ENCODE results near the gene RPS8. TPM values are rescaled to one million over a fixed set of nuclear protein-coding genes. Genes with fewer than 3 reads are reported as not detected.
A peak's percentile ranks its signal among the peaks of the same experiment; 100 is the strongest.

Gene RPS8
- total RNA-seq, 6 donors from 2014 or later, result 507 to 1,439 (median 1,183) TPM

GRCh38 chr1:44778705-44779576 is 3.6 kb downstream of the RPS8 start:
- 90 to 98% methylated on average over 6 of the region's 6 CpGs for WGBS, 2 donors
- Histone ChIP-seq H3K9me3 (no peaks in the 10 kb centered on the region), H3K27me3 (no peaks in the 10 kb centered on the region), H3K27ac (no peak overlapping the region), H3K36me3 (peaks cover 11 to 62% (median 45%) of the 10 kb centered on the region in 4 donors), H3K4me1 (peaks cover 22 to 38% (median 30%) of the 10 kb centered on the region in 4 donors), H3K4me3 (no peak overlapping the region)
- ATAC-seq (ENCODE audit: low FRiP score in 2 of 2) (no peak), DNase-seq (no peak)
- no peak for TF ChIP-seq POLR2AphosphoS5 (IDR thresholded peaks at IDR 0.05)
- no peak for TF ChIP-seq EP300 (IDR thresholded peaks at IDR 0.05)
- no peak for TF ChIP-seq CTCF (IDR thresholded peaks at IDR 0.05)
- TF ChIP-seq POLR2A (IDR thresholded peaks at IDR 0.05), result no peak

- no peaks in the 10 kb centered on the region for H3K27me3 ChIP-seq
- H3K9me3 ChIP-seq, result no peaks in the 10 kb centered on the region
- no peak for DNase-seq
- peaks cover 32 to 48% (median 38%) of the 10 kb centered on the region in 4 donors for H3K4me1 ChIP-seq
- no peak overlapping the region for H3K27ac ChIP-seq
- TF ChIP-seq EP300 (IDR thresholded peaks at IDR 0.05) (no peak), POLR2A (IDR thresholded peaks at IDR 0.05) (no peak), CTCF (IDR thresholded peaks at IDR 0.05) (no peak), POLR2AphosphoS5 (IDR thresholded peaks at IDR 0.05) (no peak)
- WGBS, 2 donors, result 94 to 97% methylated on average over 14 of the region's 14 CpGs
- no peak for ATAC-seq (ENCODE audit: low FRiP score in 2 of 2)
- H3K36me3 ChIP-seq, result peaks cover 11 to 62% (median 45%) of the 10 kb centered on the region in 4 donors
- no peak overlapping the region for H3K4me3 ChIP-seq
Measured at GRCh38 chr1:44780583-44781121, 5.3 kb downstream of the RPS8 start.

GRCh38 chr1:44783697-44784093 is 8.4 kb downstream of the RPS8 start:
- no peak for ATAC-seq (ENCODE audit: low FRiP score in 2 of 2)
- no peak for DNase-seq

More at GRCh38 chr1:44783697-44784093, 8.4 kb downstream of the RPS8 start:
- Histone ChIP-seq H3K4me1 (peaks cover 19 to 33% (median 32%) of the 10 kb centered on the region in 4 donors), H3K9me3 (no peaks in the 10 kb centered on the region), H3K36me3 (peaks cover 0 to 36% (median 24%) of the 10 kb centered on the region in 4 donors), H3K27ac (peak overlapping the region in 2 of 4 donors; percentile 34 to 50), H3K27me3 (no peaks in the 10 kb centered on the region), H3K4me3 (peak overlapping the region in 3 of 4 donors; percentile 40 to 56 (median 50))
- no peak for TF ChIP-seq CTCF (IDR thresholded peaks at IDR 0.05)
- no peak for TF ChIP-seq POLR2AphosphoS5 (IDR thresholded peaks at IDR 0.05)
- no peak for TF ChIP-seq EP300 (IDR thresholded peaks at IDR 0.05)
- no peak for TF ChIP-seq POLR2A (IDR thresholded peaks at IDR 0.05)
- 38 to 46% methylated on average over 8 of the region's 8 CpGs for WGBS, 2 donors
